HFF-Myc (cell line): Measurements from ENCODE around the gene ARHGEF28.

Experiments used
- DNase-seq: peaks from one replicate; pipeline ENCODE4 v3.0.0-alpha.2; 2011; ENCODE audit warnings: low read depth; ENCODE audit errors: extremely low read depth
- H3K4me3 ChIP-seq: replicated peaks from 2 replicates; pipeline ENCODE4 v1.5.1; 2011; ENCODE audit warnings: low read depth, mild to moderate bottlenecking, control low read depth, low read length
- TF ChIP-seq, protein P1 (sequence below): IDR thresholded peaks from 2 replicates; pipeline ENCODE4 v1.5.1; 2012; ENCODE audit warnings: mild to moderate bottlenecking, low read depth, low read length, control low read depth; ENCODE audit errors: missing control alignments

ARHGEF28 gene

DNA sequence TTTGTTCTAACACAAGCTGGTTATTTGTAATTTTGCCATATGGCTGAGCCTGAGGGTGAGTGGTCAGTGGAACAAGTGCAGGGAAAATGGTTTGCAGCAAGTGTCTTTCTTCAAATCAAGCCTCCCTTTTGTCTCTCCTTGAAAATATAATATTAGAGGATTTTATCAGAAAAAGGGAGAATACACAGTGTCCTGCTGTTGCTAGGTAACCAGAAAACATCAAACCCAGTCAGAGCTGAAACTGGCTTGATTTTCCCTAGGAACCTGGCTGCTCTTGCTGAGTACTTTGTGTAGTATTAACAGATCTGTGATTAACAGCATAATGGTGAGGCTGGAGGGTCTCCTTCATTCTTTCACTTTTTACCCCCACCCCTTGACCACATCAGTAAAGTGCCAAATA is 314.0 kb downstream of the ARHGEF28 start:
- no peak for DNase-seq

DNA sequence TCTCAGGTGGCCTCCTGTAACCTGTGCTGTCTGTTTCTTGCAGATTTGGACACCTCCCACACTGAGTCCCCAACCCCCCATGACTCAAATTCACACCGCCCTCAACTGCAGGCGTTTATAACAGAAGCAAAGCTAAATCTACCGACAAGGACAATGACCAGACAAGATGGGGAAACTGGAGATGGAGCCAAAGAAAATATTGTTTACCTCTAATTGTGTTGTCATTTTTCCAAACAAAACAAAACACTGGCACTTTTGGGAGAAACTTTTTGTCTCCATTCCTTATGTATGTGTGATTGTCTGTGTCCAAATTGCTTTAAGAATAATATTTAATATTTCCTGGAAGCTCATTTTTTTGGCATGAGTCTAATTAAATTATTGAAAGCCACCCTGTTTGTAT is 314.8 kb downstream of the ARHGEF28 start:
- no peak for DNase-seq
- H3K4me3 ChIP-seq: no peak overlapping the region
- TF ChIP-seq, protein P1, sequence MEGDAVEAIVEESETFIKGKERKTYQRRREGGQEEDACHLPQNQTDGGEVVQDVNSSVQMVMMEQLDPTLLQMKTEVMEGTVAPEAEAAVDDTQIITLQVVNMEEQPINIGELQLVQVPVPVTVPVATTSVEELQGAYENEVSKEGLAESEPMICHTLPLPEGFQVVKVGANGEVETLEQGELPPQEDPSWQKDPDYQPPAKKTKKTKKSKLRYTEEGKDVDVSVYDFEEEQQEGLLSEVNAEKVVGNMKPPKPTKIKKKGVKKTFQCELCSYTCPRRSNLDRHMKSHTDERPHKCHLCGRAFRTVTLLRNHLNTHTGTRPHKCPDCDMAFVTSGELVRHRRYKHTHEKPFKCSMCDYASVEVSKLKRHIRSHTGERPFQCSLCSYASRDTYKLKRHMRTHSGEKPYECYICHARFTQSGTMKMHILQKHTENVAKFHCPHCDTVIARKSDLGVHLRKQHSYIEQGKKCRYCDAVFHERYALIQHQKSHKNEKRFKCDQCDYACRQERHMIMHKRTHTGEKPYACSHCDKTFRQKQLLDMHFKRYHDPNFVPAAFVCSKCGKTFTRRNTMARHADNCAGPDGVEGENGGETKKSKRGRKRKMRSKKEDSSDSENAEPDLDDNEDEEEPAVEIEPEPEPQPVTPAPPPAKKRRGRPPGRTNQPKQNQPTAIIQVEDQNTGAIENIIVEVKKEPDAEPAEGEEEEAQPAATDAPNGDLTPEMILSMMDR: no peak

More for the DNA sequence above, 314.0 kb downstream of the ARHGEF28 start:
- TF ChIP-seq, protein P1: no peak
- no peak overlapping the region for H3K4me3 ChIP-seq

DNA sequence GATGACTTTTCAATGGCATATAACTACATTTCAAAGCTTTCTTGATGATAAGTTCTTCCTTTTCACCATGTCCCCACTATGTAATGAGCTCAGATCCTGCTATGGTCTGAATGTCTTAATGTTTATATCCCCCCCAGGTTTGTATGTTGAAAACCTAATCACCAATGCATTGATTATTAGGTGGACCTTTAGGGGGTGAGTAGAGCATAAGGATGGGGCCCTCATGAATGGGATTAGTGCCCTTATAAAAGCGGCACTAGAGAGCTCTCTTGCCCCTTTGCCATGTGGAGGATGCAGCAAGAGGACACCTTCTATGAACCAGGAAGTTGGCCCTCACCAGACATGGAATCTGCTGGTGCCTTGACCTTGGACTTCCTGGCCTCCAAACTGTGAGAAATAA is 316.8 kb downstream of the ARHGEF28 start:
- TF ChIP-seq, protein P1: no peak
- no peak for DNase-seq

DNA sequence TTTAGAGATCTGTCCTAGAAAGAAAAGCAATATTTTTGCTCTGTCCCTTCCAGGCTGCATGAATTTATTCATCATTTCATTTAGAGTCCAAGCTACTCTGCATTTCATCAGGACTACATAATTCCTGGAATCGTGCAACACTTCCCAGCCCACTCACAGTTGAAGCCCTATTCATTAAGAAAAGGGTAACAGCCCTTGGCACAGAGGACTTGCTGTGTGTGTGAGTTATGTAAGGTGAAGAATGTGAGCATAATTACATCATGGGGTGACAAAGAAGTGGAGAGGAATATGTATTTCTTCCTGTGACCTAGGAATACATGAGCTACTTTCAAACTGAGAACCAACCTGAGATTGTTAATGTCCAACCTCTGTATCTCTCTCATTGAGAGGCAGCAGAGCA is 317.4 kb downstream of the ARHGEF28 start:
- no peak for DNase-seq
- TF ChIP-seq, protein P1: no peak
- no peak overlapping the region for H3K4me3 ChIP-seq

More for the DNA sequence above, 316.8 kb downstream of the ARHGEF28 start:
- H3K4me3 ChIP-seq: no peak overlapping the region

DNA sequence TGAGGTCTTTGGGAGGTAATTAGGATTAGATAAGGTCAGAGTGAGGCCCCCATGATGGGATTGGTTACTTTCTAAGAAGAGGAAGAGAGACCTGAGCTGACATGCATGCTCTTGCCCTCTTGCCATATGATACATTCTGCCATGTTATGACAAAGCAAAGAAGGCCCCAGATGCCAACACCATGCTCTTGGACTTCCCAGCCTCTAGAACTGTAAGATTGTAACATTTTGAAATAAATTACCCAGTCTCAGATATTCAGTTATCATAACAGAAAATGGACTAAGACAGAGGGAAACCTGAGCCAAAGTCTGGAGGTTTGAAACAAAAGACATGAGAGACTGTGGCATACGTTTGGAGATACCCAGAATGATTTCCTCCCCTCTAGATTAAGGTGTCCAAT is 318.6 kb downstream of the ARHGEF28 start:
- TF ChIP-seq, protein P1: no peak
- no peak for DNase-seq

DNA sequence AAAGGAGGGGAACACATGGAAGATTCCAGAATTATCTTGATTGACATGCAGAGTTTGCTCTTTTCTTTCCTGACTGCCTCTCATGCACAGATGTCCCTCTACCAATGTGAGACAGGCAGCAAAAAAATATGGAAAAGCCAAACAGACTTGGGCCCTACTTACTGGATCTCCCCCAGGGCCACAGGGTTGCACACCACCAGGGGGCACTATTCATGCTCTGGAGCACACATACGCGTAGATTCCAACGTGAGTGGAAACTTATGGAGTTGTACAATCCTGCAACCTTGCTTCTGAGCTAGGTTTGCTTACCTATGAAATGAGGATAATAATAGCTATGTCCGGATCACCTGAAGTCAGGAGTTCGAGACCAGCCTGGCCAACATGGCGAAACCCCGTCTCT is 319.5 kb downstream of the ARHGEF28 start:
- H3K4me3 ChIP-seq: no peak overlapping the region
- TF ChIP-seq, protein P1: peak; percentile 41
- no peak for DNase-seq

More for the DNA sequence above, 318.6 kb downstream of the ARHGEF28 start:
- no peak overlapping the region for H3K4me3 ChIP-seq

DNA sequence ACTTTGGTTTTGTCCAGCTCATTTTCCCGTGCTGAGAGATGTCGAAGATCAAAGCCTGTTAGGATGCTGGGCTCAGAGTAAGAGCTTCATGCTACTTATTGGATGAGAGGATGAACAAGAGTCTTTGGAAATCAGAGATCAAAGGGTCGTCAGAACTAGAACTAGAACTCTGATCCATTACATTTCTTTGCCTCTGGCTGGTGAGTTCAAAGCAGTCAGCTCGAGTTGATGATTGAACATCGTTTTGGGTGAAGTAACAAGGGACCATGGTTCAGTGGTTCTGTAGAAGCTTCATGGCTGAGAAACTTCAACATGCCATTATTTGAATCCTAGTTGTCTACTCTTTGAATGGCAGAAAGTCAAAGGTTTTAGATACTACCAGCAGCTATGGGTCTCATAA is 320.3 kb downstream of the ARHGEF28 start:
- DNase-seq: no peak
- H3K4me3 ChIP-seq: no peak overlapping the region
- TF ChIP-seq, protein P1: no peak
